K562 (cell line): ENCODE measurements around the gene AP3M1. TPM values are rescaled to one million over a fixed set of nuclear protein-coding genes. Genes with fewer than 3 reads are reported as not detected.
A peak's percentile ranks its signal among the peaks of the same experiment; 100 is the strongest.

Experiments
- GATAD2A ChIP-seq: fragments of 450-650 bp; IDR thresholded peaks from 2 replicates; pipeline ENCODE4 v1.6.1; 2017
- HDAC6 ChIP-seq: IDR thresholded peaks from 2 replicates; pipeline ENCODE4 v1.6.1; 2012; ENCODE audit warnings: low read depth, mild to moderate bottlenecking, control low read depth, inconsistent platforms, low read length, moderate library complexity
- MYC ChIP-seq, 2 experiments: fragments of 250-450 bp in 1 of 2; sonication (Bioruptor Pico) in 1 of 2; IDR thresholded peaks; 2 replicates each; pipeline versions ENCODE4 v1.5.1 to v1.6.1; 2012 to 2021; ENCODE audit warnings: low read depth in 2 of 2, borderline replicate concordance in 1 of 2, improper control_type of control experiment in 1 of 2, low read length in 1 of 2, mild to moderate bottlenecking in 1 of 2, moderate library complexity in 1 of 2
- NFXL1 ChIP-seq: fragments of 450-650 bp; formaldehyde crosslinking; IDR thresholded peaks from 2 replicates; pipeline ENCODE4 v1.4.0; 2021; ENCODE audit warnings: mild to moderate bottlenecking
- TCFL5 ChIP-seq: fragments of 250-450 bp; sonication (Bioruptor Pico); conservative IDR thresholded peaks from 2 replicates; pipeline ENCODE4 v1.6.1; 2021; ENCODE audit warnings: mild to moderate bottlenecking, moderate library complexity, matching md5 sums
- ZBTB7A ChIP-seq: IDR thresholded peaks from 2 replicates; pipeline ENCODE4 v1.6.1; 2011; ENCODE audit warnings: low read depth, mild to moderate bottlenecking, low read length, moderate library complexity, borderline replicate concordance; ENCODE audit not compliant: control insufficient read depth
- polyA plus RNA-seq, 8 experiments: library from polyadenylated mRNA; depleted of rRNA in 4 of 8; stranded (reverse) in 5 of 8; unstranded in 3 of 8; fragments of >200 nt; fragmentation: Nextera tagmentation in 2 of 8; fragmentation: Illumina TruSeq in 1 of 8; extraction: Ambion mirVana in 2 of 8; extraction: Trizol in 1 of 8; gene quantifications; 2 replicates each; pipeline versions ENCODE4 v1.2.1 to v1.2.3, GENCODE V29; 2011 to 2014; ENCODE audit warnings: inconsistent platforms in 1 of 8, missing spikeins in 1 of 8
- total RNA-seq, 7 experiments: library from RNA; depleted of rRNA in 6 of 7; stranded (reverse); fragments of >200 nt in 6 of 7; fragmentation: Illumina TruSeq in 2 of 7; extraction: Trizol in 2 of 7; gene quantifications; 2 replicates each; pipeline versions ENCODE4 v1.2.1 to v1.2.3, GENCODE V29; 2011 to 2021; ENCODE audit warnings: low replicate concordance in 1 of 7
- TF ChIP-seq, protein P1 (sequence below): fragments of 450-650 bp; IDR thresholded peaks from 2 replicates; pipeline ENCODE4 v1.6.1; 2017; ENCODE audit warnings: antibody characterized with exemption, mild to moderate bottlenecking
- TF ChIP-seq, protein P2 (sequence below): fragments of 450-650 bp; formaldehyde crosslinking; IDR thresholded peaks from 2 replicates; pipeline ENCODE4 v1.4.0; 2022; ENCODE audit warnings: mild to moderate bottlenecking, moderate library complexity
- TF ChIP-seq, protein P3 (sequence below): fragments of 450-650 bp; formaldehyde crosslinking; conservative IDR thresholded peaks from 2 replicates; pipeline ENCODE4 v1.4.0; 2022; ENCODE audit warnings: mild to moderate bottlenecking, missing genetic modification characterization
- TF ChIP-seq, protein P4 (sequence below): fragments of 250-450 bp; sonication (Bioruptor Pico); IDR thresholded peaks from 2 replicates; pipeline ENCODE4 v1.4.0; 2020; ENCODE audit warnings: mild to moderate bottlenecking, moderate library complexity
- TF ChIP-seq, protein P5 (sequence below): fragments of 150-350 bp; IDR thresholded peaks from 2 replicates; pipeline ENCODE4 v1.6.1; 2014; ENCODE audit warnings: low read depth, mild to moderate bottlenecking, low read length, borderline replicate concordance

Gene AP3M1
- total and polyA plus RNA-seq, 9 of the 15 experiments (the other 6 are each of a cell fraction or from before 2014, with no cell fraction given) = 44.3 to 135 (median 67.6) TPM

DNA sequence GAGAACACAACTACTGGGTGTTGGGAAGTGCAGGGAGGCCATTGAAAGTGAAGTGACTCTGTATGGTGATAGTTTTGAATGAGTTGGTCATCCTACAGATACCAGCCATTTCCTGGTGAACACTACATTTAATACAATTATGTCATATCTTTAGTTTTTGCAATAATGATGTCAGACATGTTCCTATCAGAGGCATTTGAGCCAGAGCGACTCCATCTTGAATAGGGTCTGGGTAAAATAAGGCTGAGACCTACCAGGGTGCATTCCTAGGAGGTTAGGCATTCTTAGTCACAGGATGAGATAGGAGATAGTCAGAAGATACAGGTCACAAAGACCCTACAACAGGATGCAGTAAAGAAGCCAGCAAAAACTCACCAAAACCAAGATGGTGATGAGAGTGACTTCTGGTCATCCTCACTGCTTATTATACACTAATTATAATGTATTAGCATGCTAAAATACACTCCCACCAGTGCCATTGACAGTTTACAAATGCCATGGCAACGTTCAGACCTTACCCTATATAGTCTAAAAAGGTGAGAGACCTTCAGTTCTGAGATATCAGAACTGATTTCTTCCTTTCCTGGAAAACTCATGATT, 28.6 kb upstream of the AP3M1 start (continued):
- TF ChIP-seq, protein P1, sequence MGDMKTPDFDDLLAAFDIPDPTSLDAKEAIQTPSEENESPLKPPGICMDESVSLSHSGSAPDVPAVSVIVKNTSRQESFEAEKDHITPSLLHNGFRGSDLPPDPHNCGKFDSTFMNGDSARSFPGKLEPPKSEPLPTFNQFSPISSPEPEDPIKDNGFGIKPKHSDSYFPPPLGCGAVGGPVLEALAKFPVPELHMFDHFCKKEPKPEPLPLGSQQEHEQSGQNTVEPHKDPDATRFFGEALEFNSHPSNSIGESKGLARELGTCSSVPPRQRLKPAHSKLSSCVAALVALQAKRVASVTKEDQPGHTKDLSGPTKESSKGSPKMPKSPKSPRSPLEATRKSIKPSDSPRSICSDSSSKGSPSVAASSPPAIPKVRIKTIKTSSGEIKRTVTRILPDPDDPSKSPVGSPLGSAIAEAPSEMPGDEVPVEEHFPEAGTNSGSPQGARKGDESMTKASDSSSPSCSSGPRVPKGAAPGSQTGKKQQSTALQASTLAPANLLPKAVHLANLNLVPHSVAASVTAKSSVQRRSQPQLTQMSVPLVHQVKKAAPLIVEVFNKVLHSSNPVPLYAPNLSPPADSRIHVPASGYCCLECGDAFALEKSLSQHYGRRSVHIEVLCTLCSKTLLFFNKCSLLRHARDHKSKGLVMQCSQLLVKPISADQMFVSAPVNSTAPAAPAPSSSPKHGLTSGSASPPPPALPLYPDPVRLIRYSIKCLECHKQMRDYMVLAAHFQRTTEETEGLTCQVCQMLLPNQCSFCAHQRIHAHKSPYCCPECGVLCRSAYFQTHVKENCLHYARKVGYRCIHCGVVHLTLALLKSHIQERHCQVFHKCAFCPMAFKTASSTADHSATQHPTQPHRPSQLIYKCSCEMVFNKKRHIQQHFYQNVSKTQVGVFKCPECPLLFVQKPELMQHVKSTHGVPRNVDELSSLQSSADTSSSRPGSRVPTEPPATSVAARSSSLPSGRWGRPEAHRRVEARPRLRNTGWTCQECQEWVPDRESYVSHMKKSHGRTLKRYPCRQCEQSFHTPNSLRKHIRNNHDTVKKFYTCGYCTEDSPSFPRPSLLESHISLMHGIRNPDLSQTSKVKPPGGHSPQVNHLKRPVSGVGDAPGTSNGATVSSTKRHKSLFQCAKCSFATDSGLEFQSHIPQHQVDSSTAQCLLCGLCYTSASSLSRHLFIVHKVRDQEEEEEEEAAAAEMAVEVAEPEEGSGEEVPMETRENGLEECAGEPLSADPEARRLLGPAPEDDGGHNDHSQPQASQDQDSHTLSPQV = peak; percentile 100
- no peak for TF ChIP-seq MYC (IDR thresholded peaks at IDR 0.05; ENCODE audit: low read depth, low read length)
- TF ChIP-seq MYC (CRISPR knock-in tag; IDR thresholded peaks at IDR 0.05; ENCODE audit: borderline replicate concordance, low read depth) = peak; percentile 89
- TF ChIP-seq, protein P2, sequence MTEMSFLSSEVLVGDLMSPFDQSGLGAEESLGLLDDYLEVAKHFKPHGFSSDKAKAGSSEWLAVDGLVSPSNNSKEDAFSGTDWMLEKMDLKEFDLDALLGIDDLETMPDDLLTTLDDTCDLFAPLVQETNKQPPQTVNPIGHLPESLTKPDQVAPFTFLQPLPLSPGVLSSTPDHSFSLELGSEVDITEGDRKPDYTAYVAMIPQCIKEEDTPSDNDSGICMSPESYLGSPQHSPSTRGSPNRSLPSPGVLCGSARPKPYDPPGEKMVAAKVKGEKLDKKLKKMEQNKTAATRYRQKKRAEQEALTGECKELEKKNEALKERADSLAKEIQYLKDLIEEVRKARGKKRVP (CRISPR knock-in tag) = peak; percentile 87
- TF ChIP-seq NFXL1 = peak; percentile 92
- TF ChIP-seq TCFL5 = peak; percentile 91
- no peak for TF ChIP-seq HDAC6
- no peak for TF ChIP-seq ZBTB7A
- TF ChIP-seq, protein P3, sequence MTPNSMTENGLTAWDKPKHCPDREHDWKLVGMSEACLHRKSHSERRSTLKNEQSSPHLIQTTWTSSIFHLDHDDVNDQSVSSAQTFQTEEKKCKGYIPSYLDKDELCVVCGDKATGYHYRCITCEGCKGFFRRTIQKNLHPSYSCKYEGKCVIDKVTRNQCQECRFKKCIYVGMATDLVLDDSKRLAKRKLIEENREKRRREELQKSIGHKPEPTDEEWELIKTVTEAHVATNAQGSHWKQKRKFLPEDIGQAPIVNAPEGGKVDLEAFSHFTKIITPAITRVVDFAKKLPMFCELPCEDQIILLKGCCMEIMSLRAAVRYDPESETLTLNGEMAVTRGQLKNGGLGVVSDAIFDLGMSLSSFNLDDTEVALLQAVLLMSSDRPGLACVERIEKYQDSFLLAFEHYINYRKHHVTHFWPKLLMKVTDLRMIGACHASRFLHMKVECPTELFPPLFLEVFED = peak; percentile 95; the same call in 1 of the 2 replicates
- TF ChIP-seq, protein P4, sequence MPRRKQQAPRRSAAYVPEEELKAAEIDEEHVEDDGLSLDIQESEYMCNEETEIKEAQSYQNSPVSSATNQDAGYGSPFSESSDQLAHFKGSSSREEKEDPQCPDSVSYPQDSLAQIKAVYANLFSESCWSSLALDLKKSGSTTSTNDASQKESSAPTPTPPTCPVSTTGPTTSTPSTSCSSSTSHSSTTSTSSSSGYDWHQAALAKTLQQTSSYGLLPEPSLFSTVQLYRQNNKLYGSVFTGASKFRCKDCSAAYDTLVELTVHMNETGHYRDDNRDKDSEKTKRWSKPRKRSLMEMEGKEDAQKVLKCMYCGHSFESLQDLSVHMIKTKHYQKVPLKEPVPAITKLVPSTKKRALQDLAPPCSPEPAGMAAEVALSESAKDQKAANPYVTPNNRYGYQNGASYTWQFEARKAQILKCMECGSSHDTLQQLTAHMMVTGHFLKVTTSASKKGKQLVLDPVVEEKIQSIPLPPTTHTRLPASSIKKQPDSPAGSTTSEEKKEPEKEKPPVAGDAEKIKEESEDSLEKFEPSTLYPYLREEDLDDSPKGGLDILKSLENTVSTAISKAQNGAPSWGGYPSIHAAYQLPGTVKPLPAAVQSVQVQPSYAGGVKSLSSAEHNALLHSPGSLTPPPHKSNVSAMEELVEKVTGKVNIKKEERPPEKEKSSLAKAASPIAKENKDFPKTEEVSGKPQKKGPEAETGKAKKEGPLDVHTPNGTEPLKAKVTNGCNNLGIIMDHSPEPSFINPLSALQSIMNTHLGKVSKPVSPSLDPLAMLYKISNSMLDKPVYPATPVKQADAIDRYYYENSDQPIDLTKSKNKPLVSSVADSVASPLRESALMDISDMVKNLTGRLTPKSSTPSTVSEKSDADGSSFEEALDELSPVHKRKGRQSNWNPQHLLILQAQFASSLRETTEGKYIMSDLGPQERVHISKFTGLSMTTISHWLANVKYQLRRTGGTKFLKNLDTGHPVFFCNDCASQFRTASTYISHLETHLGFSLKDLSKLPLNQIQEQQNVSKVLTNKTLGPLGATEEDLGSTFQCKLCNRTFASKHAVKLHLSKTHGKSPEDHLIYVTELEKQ (CRISPR knock-in tag) = peak; percentile 87
- TF ChIP-seq, protein P5, sequence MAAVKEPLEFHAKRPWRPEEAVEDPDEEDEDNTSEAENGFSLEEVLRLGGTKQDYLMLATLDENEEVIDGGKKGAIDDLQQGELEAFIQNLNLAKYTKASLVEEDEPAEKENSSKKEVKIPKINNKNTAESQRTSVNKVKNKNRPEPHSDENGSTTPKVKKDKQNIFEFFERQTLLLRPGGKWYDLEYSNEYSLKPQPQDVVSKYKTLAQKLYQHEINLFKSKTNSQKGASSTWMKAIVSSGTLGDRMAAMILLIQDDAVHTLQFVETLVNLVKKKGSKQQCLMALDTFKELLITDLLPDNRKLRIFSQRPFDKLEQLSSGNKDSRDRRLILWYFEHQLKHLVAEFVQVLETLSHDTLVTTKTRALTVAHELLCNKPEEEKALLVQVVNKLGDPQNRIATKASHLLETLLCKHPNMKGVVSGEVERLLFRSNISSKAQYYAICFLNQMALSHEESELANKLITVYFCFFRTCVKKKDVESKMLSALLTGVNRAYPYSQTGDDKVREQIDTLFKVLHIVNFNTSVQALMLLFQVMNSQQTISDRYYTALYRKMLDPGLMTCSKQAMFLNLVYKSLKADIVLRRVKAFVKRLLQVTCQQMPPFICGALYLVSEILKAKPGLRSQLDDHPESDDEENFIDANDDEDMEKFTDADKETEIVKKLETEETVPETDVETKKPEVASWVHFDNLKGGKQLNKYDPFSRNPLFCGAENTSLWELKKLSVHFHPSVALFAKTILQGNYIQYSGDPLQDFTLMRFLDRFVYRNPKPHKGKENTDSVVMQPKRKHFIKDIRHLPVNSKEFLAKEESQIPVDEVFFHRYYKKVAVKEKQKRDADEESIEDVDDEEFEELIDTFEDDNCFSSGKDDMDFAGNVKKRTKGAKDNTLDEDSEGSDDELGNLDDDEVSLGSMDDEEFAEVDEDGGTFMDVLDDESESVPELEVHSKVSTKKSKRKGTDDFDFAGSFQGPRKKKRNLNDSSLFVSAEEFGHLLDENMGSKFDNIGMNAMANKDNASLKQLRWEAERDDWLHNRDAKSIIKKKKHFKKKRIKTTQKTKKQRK = no peak
- peak; percentile 70; the same call in 1 of the 2 replicates for TF ChIP-seq GATAD2A
